Activated T-cell treated with anti-CD3 and anti-CD28 coated beads for 48 hours (primary cell): ENCODE data around the gene IFIT3.
"Not testable (repeated sequence)": the region's sequence is repeated elsewhere in the genome, so short reads cannot be mapped to it uniquely, and the experiment has no call there.

Experiments
- DNase-seq: peaks from one replicate; pipeline ENCODE4 v3.0.0-alpha.2; 2020; ENCODE audit warnings: low read depth

Gene IFIT3

GRCh38 chr10:89304446-89304845 lies 23.4 kb upstream of the IFIT3 start:
- no peak for DNase-seq

GRCh38 chr10:89304925-89305324 lies 22.9 kb upstream of the IFIT3 start:
- no peak for DNase-seq

- no peak for DNase-seq
Observed at GRCh38 chr10:89305766-89306433, 21.9 kb upstream of the IFIT3 start.

GRCh38 chr10:89306434-89307268 lies 21.1 kb upstream of the IFIT3 start:
- DNase-seq, result no peak

GRCh38 chr10:89307269-89307577 lies 20.6 kb upstream of the IFIT3 start:
- DNase-seq, result no peak

GRCh38 chr10:89308266-89308665 lies 19.5 kb upstream of the IFIT3 start:
- DNase-seq, result no peak

- DNase-seq, result no peak
Observed at GRCh38 chr10:89308736-89309135, 19.1 kb upstream of the IFIT3 start.

GRCh38 chr10:89309156-89310055 lies 18.4 kb upstream of the IFIT3 start:
- no peak for DNase-seq

- DNase-seq, result no peak
Observed at GRCh38 chr10:89310056-89310893, 17.5 kb upstream of the IFIT3 start.

GRCh38 chr10:89312973-89313372 lies 14.8 kb upstream of the IFIT3 start:
- DNase-seq, result no peak

- no peak for DNase-seq
Observed at GRCh38 chr10:89314676-89315075, 13.1 kb upstream of the IFIT3 start.

- not testable (repeated sequence) for DNase-seq
Observed at GRCh38 chr10:89318047-89318446, 9.8 kb upstream of the IFIT3 start.

GRCh38 chr10:89325081-89325480 lies 2.7 kb upstream of the IFIT3 start:
- DNase-seq, result not testable (repeated sequence)

- not testable (repeated sequence) for DNase-seq
Observed at GRCh38 chr10:89325856-89326255, 1.9 kb upstream of the IFIT3 start.

- no peak for DNase-seq
Observed at GRCh38 chr10:89329151-89329550, 1.4 kb downstream of the IFIT3 start.

GRCh38 chr10:89330014-89330413 lies 2.2 kb downstream of the IFIT3 start:
- not testable (repeated sequence) for DNase-seq

- DNase-seq, result no peak
Observed at GRCh38 chr10:89330537-89331212, 2.9 kb downstream of the IFIT3 start.

- DNase-seq, result not testable (repeated sequence)
Observed at GRCh38 chr10:89331487-89332122, 3.8 kb downstream of the IFIT3 start.

GRCh38 chr10:89332123-89332633 lies 4.4 kb downstream of the IFIT3 start:
- DNase-seq, result no peak

GRCh38 chr10:89335226-89335625 lies 7.4 kb downstream of the IFIT3 start:
- no peak for DNase-seq
